ENCODE results near the gene TSPEAR. TPM values are rescaled to one million over a fixed set of nuclear protein-coding genes. Genes with fewer than 3 reads are reported as not detected.
"Not testable (repeated sequence)": the region's sequence is repeated elsewhere in the genome, so short reads cannot be mapped to it uniquely, and the experiment has no call there.

The TSPEAR gene
- total RNA-seq, 2 donors from 2014 or later = 1.5 to 6.0 TPM

DNA sequence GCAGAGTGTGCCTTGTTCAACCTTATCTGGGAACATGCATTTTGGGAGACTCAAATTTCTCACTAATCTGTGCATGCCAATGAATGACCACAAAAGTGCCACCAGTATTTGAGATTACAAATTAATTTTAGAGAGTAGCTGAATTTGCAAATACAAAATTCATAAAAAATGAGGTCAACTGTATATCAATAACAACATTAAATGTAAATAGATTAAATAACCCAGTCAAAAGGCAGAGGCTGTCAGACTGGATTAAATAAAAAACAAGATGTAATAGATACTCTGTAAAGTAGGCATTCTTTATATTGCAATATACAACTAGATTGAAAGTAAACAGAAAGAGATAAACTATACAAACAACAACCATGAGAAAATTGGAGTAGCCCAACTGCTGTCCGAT, 147.3 kb downstream of the TSPEAR start:
- TF ChIP-seq, protein P1, sequence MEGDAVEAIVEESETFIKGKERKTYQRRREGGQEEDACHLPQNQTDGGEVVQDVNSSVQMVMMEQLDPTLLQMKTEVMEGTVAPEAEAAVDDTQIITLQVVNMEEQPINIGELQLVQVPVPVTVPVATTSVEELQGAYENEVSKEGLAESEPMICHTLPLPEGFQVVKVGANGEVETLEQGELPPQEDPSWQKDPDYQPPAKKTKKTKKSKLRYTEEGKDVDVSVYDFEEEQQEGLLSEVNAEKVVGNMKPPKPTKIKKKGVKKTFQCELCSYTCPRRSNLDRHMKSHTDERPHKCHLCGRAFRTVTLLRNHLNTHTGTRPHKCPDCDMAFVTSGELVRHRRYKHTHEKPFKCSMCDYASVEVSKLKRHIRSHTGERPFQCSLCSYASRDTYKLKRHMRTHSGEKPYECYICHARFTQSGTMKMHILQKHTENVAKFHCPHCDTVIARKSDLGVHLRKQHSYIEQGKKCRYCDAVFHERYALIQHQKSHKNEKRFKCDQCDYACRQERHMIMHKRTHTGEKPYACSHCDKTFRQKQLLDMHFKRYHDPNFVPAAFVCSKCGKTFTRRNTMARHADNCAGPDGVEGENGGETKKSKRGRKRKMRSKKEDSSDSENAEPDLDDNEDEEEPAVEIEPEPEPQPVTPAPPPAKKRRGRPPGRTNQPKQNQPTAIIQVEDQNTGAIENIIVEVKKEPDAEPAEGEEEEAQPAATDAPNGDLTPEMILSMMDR (conservative IDR thresholded peaks at IDR 0.05) = no peak
- Histone ChIP-seq H3K27ac (ENCODE audit: low read depth, low read length) (no peak overlapping the region), H3K9ac (ENCODE audit: extremely low read depth, low read length, poor library complexity, severe bottlenecking) (no peak overlapping the region), H3K36me3 (ENCODE audit: control insufficient read depth, insufficient read depth, low read length) (no peaks in the 10 kb centered on the region), H3K9me3 (ENCODE audit: control insufficient read depth, low read length) (no peaks in the 10 kb centered on the region), H3K4me3 (ENCODE audit: low read length) (no peak overlapping the region), H3K4me1 (ENCODE audit: control insufficient read depth, insufficient read depth, low read length) (no peaks in the 10 kb centered on the region), H3K27me3 (ENCODE audit: control insufficient read depth, insufficient read depth, low read length, poor library complexity, severe bottlenecking) (no peaks in the 10 kb centered on the region)
- Mint-ChIP-seq H3K4me1 (no peaks in the 10 kb centered on the region), H3K4me3 (no peak overlapping the region), H3K27me3 (ENCODE audit: insufficient read depth) (no peaks in the 10 kb centered on the region), H3K9me3 (no peaks in the 10 kb centered on the region), H3K27ac (no peak overlapping the region), H3K36me3 (ENCODE audit: low read depth) (no peaks in the 10 kb centered on the region)
- DNase-seq = no peak
- WGBS, 2 experiments (ENCODE audit: insufficient coverage in 1 of 2, insufficient read length in 1 of 2) = no CpG with 5 or more reads among the region's 1 CpG

DNA sequence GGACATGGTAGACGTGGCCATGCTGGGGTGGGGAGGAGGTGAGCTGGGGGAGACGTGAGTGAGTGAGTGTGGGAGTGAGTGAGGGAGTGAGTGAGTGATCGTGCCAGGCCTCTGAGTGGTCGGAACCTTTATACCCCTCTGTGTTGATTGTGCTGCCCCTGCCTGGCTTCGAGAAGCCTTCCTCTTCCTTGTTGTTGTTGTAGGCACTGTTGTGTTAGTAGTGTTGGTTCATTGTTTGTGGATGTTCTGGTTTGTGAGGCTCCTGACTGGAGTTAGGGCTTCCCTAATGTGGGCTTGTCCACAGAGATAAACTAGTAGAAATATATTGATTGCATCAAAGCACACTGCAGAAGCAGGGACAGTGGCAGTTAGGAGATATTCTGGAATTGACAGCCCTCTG, 152.7 kb downstream of the TSPEAR start, which contains the start of gene KRTAP10-3:
KRTAP10-3 (minus strand) TSS at position 101 of the 400 bp plus-strand sequence; CDS start at position 21, 80 bp downstream.
- H3K36me3 ChIP-seq (ENCODE audit: control insufficient read depth, insufficient read depth, low read length) = no peaks in the 10 kb centered on the region
- H3K9me3 Mint-ChIP-seq = no peaks in the 10 kb centered on the region
- no peak within 1 kb of the TSS for H3K4me3 ChIP-seq (ENCODE audit: low read length)
- no peaks in the 10 kb centered on the region for H3K27me3 Mint-ChIP-seq (ENCODE audit: insufficient read depth)
- no peaks in the 10 kb centered on the region for H3K4me1 Mint-ChIP-seq
- 92% methylated on average over 5 of the region's 5 CpGs for WGBS, 2 experiments (ENCODE audit: insufficient coverage in 1 of 2, insufficient read length in 1 of 2)
- H3K36me3 Mint-ChIP-seq (ENCODE audit: low read depth) = no peaks in the 10 kb centered on the region
- H3K4me1 ChIP-seq (ENCODE audit: control insufficient read depth, insufficient read depth, low read length) = no peaks in the 10 kb centered on the region
- H3K9ac ChIP-seq (ENCODE audit: extremely low read depth, low read length, poor library complexity, severe bottlenecking) = no peak within 1 kb of the TSS
- H3K27ac Mint-ChIP-seq = no peak within 1 kb of the TSS
- H3K9me3 ChIP-seq (ENCODE audit: control insufficient read depth, low read length) = no peaks in the 10 kb centered on the region
- H3K27me3 ChIP-seq (ENCODE audit: control insufficient read depth, insufficient read depth, low read length, poor library complexity, severe bottlenecking) = no peaks in the 10 kb centered on the region
- H3K4me3 Mint-ChIP-seq = no peak within 1 kb of the TSS
- DNase-seq = no peak
- TF ChIP-seq, protein P1 (conservative IDR thresholded peaks at IDR 0.05) = no peak
- no peak within 1 kb of the TSS for H3K27ac ChIP-seq (ENCODE audit: low read depth, low read length)

- not testable (repeated sequence) for H3K27ac ChIP-seq (ENCODE audit: low read depth, low read length); H3K36me3 Mint-ChIP-seq (ENCODE audit: low read depth); H3K4me3 Mint-ChIP-seq; H3K36me3 ChIP-seq (ENCODE audit: control insufficient read depth, insufficient read depth, low read length); H3K27me3 ChIP-seq (ENCODE audit: control insufficient read depth, insufficient read depth, low read length, poor library complexity, severe bottlenecking); H3K9ac ChIP-seq (ENCODE audit: extremely low read depth, low read length, poor library complexity, severe bottlenecking); H3K9me3 Mint-ChIP-seq; H3K9me3 ChIP-seq (ENCODE audit: control insufficient read depth, low read length); H3K27ac Mint-ChIP-seq; H3K4me1 Mint-ChIP-seq; H3K27me3 Mint-ChIP-seq (ENCODE audit: insufficient read depth); H3K4me3 ChIP-seq (ENCODE audit: low read length); H3K4me1 ChIP-seq (ENCODE audit: control insufficient read depth, insufficient read depth, low read length)
- WGBS, 2 experiments (ENCODE audit: insufficient coverage in 1 of 2, insufficient read length in 1 of 2) = 75 to 100% methylated on average over 2 to 10 of the region's 10 CpGs
- DNase-seq = peak; percentile 32
These were observed 153.1 kb downstream of the TSPEAR start for GRCh38 chr21:44558329-44558675.

Measured in endodermal cell (in vitro differentiated cells).